HEK293 (cell line): ENCODE results near the gene RASGRP3.
A peak's percentile ranks its signal among the peaks of the same experiment; 100 is the strongest.

ENCODE experiments used
- GLI4 ChIP-seq: fragments of 450-650 bp; formaldehyde crosslinking; IDR thresholded peaks from 2 replicates; pipeline ENCODE4 v1.5.1; 2016; ENCODE audit warnings: missing biosample characterization, missing genetic modification characterization
- GLIS2 ChIP-seq: fragments of 450-650 bp; formaldehyde crosslinking; IDR thresholded peaks from 2 replicates; pipeline ENCODE4 v1.5.1; 2016; ENCODE audit warnings: missing biosample characterization, missing genetic modification characterization
- HOXC10 ChIP-seq: sonication (generic); formaldehyde crosslinking; IDR thresholded peaks from 2 replicates; pipeline ENCODE4 v1.8.1; 2023; ENCODE audit warnings: mild to moderate bottlenecking, missing genetic modification reagents
- IKZF3 ChIP-seq: fragments of 450-650 bp; IDR thresholded peaks from 2 replicates; pipeline ENCODE4 v1.5.0; 2018; ENCODE audit warnings: missing biosample characterization, mild to moderate bottlenecking, missing genetic modification characterization, moderate library complexity
- KLF1 ChIP-seq: fragments of 450-650 bp; formaldehyde crosslinking; IDR thresholded peaks from 2 replicates; pipeline ENCODE4 v1.5.1; 2016; ENCODE audit warnings: missing biosample characterization, missing genetic modification characterization
- RBAK ChIP-seq: fragments of 450-650 bp; formaldehyde crosslinking; IDR thresholded peaks from 2 replicates; pipeline ENCODE4 v1.5.1; 2016; ENCODE audit warnings: missing biosample characterization, missing genetic modification characterization
- TCF7L2 ChIP-seq: IDR thresholded peaks from 2 replicates; pipeline ENCODE4 v1.6.1; 2011; ENCODE audit warnings: low read depth, mild to moderate bottlenecking, inconsistent platforms, low read length, moderate library complexity, borderline replicate concordance
- TRIM28 ChIP-seq: IDR thresholded peaks from 2 replicates; pipeline ENCODE4 v1.6.1; 2011; ENCODE audit warnings: low read length, control low read depth, borderline replicate concordance
- ZBTB7A ChIP-seq: fragments of 450-650 bp; formaldehyde crosslinking; IDR thresholded peaks from 2 replicates; pipeline ENCODE4 v1.5.1; 2016; ENCODE audit warnings: low read depth, missing biosample characterization, missing genetic modification characterization
- ZNF121 ChIP-seq: fragments of 450-650 bp; formaldehyde crosslinking; IDR thresholded peaks from 2 replicates; pipeline ENCODE4 v1.5.1; 2016; ENCODE audit warnings: missing biosample characterization, missing genetic modification characterization
- ZNF24 ChIP-seq: fragments of 450-650 bp; formaldehyde crosslinking; IDR thresholded peaks from 2 replicates; pipeline ENCODE4 v1.5.1; 2016; ENCODE audit warnings: missing biosample characterization, missing genetic modification characterization
- ZNF302 ChIP-seq: fragments of 450-650 bp; formaldehyde crosslinking; IDR thresholded peaks from 2 replicates; pipeline ENCODE4 v1.5.1; 2016; ENCODE audit warnings: missing biosample characterization, missing genetic modification characterization, low read depth
- ZNF311 ChIP-seq: fragments of 450-650 bp; formaldehyde crosslinking; IDR thresholded peaks from 2 replicates; pipeline ENCODE4 v1.5.1; 2017; ENCODE audit warnings: missing biosample characterization, missing genetic modification characterization, borderline replicate concordance
- ZNF416 ChIP-seq: fragments of 450-650 bp; formaldehyde crosslinking; IDR thresholded peaks from 2 replicates; pipeline ENCODE4 v1.5.1; 2016; ENCODE audit warnings: missing biosample characterization, missing genetic modification characterization
- ZNF426 ChIP-seq: fragments of 450-650 bp; formaldehyde crosslinking; IDR thresholded peaks from 2 replicates; pipeline ENCODE4 v1.5.1; 2017; ENCODE audit warnings: missing biosample characterization, missing genetic modification characterization, mild to moderate bottlenecking, inconsistent platforms, moderate library complexity
- ZNF501 ChIP-seq: fragments of 450-650 bp; formaldehyde crosslinking; IDR thresholded peaks from 2 replicates; pipeline ENCODE4 v1.5.1; 2016; ENCODE audit warnings: missing biosample characterization, missing genetic modification characterization
- ZNF555 ChIP-seq: fragments of 450-650 bp; formaldehyde crosslinking; conservative IDR thresholded peaks from 2 replicates; pipeline ENCODE4 v1.5.1; 2017; ENCODE audit warnings: missing biosample characterization, mild to moderate bottlenecking, missing genetic modification characterization, inconsistent platforms
- ZNF629 ChIP-seq: fragments of 450-650 bp; formaldehyde crosslinking; IDR thresholded peaks from 2 replicates; pipeline ENCODE4 v1.5.1; 2017; ENCODE audit warnings: missing biosample characterization, missing genetic modification characterization
- ZSCAN23 ChIP-seq: fragments of 450-650 bp; formaldehyde crosslinking; IDR thresholded peaks from 2 replicates; pipeline ENCODE4 v1.5.1; 2016; ENCODE audit warnings: missing biosample characterization, missing genetic modification characterization
- TF ChIP-seq, protein P1 (sequence below): fragments of 450-650 bp; formaldehyde crosslinking; IDR thresholded peaks from 2 replicates; pipeline ENCODE4 v1.5.1; 2016; ENCODE audit warnings: missing biosample characterization, missing genetic modification characterization
- TF ChIP-seq, protein P2 (sequence below): fragments of 450-650 bp; formaldehyde crosslinking; IDR thresholded peaks from 2 replicates; pipeline ENCODE4 v1.5.1; 2016; ENCODE audit warnings: missing biosample characterization, missing genetic modification characterization, low read depth
- TF ChIP-seq, protein P3 (sequence below): fragments of 450-650 bp; formaldehyde crosslinking; IDR thresholded peaks from 2 replicates; pipeline ENCODE4 v1.5.1; 2016; ENCODE audit warnings: missing biosample characterization, missing genetic modification characterization
- TF ChIP-seq, protein P4 (sequence below): fragments of 450-650 bp; formaldehyde crosslinking; IDR thresholded peaks from 2 replicates; pipeline ENCODE4 v1.5.1; 2016; ENCODE audit warnings: missing biosample characterization, missing genetic modification characterization, borderline replicate concordance
- TF ChIP-seq, protein P5 (sequence below): fragments of 450-650 bp; formaldehyde crosslinking; IDR thresholded peaks from 2 replicates; pipeline ENCODE4; 2016; ENCODE audit warnings: missing biosample characterization, missing genetic modification characterization
- TF ChIP-seq, protein P6 (sequence below): fragments of 450-650 bp; formaldehyde crosslinking; IDR thresholded peaks from 2 replicates; pipeline ENCODE4 v1.5.1; 2016; ENCODE audit warnings: missing biosample characterization, missing genetic modification characterization

RASGRP3 gene

DNA sequence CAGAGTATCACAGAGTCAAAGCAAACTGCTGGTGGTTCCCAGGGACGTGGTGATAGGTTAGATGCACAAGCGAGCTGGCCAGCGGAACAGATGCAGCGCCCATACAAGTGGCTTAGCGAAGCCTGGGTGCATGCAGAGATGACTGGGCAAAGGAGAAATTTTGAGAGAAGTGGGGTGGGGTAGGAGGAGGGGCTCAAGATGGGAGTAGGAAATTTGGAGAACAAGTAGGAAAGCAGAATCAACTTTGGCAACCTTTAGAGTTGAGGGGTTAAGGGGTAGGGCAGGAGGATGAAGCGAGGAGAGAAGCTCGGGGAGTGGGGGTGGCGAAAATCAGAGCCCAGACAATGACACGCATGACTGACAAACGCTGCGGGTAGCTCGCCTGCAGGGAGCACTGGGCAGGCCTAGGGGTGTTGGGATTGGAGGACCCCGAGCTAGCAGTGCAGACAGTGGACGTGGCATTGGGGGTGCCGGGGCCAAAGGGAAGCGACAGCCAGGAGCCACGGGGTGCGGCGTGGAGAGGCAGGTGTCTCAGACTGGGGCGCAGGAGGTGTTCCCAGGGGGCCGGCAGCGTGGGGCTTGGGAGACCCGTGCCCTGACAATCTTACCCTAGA, 122.2 kb downstream of the RASGRP3 start (continued):
- TF ChIP-seq, protein P1, sequence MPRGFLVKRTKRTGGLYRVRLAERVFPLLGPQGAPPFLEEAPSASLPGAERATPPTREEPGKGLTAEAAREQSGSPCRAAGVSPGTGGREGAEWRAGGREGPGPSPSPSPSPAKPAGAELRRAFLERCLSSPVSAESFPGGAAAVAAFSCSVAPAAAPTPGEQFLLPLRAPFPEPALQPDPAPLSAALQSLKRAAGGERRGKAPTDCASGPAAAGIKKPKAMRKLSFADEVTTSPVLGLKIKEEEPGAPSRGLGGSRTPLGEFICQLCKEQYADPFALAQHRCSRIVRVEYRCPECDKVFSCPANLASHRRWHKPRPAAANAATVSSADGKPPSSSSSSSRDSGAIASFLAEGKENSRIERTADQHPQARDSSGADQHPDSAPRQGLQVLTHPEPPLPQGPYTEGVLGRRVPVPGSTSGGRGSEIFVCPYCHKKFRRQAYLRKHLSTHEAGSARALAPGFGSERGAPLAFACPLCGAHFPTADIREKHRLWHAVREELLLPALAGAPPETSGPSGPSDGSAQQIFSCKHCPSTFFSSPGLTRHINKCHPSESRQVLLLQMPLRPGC (tag by site-specific recombination), result no peak
- TF ChIP-seq KLF1 (tag by site-specific recombination), result no peak; the same call in 1 of the 2 replicates
- no peak for TF ChIP-seq ZNF302 (tag by site-specific recombination)
- TF ChIP-seq, protein P2, sequence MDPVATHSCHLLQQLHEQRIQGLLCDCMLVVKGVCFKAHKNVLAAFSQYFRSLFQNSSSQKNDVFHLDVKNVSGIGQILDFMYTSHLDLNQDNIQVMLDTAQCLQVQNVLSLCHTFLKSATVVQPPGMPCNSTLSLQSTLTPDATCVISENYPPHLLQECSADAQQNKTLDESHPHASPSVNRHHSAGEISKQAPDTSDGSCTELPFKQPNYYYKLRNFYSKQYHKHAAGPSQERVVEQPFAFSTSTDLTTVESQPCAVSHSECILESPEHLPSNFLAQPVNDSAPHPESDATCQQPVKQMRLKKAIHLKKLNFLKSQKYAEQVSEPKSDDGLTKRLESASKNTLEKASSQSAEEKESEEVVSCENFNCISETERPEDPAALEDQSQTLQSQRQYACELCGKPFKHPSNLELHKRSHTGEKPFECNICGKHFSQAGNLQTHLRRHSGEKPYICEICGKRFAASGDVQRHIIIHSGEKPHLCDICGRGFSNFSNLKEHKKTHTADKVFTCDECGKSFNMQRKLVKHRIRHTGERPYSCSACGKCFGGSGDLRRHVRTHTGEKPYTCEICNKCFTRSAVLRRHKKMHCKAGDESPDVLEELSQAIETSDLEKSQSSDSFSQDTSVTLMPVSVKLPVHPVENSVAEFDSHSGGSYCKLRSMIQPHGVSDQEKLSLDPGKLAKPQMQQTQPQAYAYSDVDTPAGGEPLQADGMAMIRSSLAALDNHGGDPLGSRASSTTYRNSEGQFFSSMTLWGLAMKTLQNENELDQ (tag by site-specific recombination), result no peak
- no peak for TF ChIP-seq ZNF416
- TF ChIP-seq ZNF501 (tag by site-specific recombination), result 0 out of 2 replicates have a peak, but pooled peaks have one; percentile 60
- no peak for TF ChIP-seq ZNF24 (tag by site-specific recombination)
- TF ChIP-seq, protein P3, sequence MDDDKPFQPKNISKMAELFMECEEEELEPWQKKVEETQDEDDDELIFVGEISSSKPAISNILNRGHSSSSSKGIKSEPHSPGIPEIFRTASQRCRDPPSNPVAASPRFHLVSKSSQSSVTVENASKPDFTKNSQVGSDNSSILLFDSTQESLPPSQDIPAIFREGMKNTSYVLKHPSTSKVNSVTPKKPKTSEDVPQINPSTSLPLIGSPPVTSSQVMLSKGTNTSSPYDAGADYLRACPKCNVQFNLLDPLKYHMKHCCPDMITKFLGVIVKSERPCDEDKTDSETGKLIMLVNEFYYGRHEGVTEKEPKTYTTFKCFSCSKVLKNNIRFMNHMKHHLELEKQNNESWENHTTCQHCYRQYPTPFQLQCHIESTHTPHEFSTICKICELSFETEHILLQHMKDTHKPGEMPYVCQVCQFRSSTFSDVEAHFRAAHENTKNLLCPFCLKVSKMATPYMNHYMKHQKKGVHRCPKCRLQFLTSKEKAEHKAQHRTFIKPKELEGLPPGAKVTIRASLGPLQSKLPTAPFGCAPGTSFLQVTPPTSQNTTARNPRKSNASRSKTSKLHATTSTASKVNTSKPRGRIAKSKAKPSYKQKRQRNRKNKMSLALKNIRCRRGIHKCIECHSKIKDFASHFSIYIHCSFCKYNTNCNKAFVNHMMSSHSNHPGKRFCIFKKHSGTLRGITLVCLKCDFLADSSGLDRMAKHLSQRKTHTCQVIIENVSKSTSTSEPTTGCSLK, result no peak
- TF ChIP-seq GLI4, result no peak
- no peak for TF ChIP-seq TCF7L2
- TF ChIP-seq, protein P4, sequence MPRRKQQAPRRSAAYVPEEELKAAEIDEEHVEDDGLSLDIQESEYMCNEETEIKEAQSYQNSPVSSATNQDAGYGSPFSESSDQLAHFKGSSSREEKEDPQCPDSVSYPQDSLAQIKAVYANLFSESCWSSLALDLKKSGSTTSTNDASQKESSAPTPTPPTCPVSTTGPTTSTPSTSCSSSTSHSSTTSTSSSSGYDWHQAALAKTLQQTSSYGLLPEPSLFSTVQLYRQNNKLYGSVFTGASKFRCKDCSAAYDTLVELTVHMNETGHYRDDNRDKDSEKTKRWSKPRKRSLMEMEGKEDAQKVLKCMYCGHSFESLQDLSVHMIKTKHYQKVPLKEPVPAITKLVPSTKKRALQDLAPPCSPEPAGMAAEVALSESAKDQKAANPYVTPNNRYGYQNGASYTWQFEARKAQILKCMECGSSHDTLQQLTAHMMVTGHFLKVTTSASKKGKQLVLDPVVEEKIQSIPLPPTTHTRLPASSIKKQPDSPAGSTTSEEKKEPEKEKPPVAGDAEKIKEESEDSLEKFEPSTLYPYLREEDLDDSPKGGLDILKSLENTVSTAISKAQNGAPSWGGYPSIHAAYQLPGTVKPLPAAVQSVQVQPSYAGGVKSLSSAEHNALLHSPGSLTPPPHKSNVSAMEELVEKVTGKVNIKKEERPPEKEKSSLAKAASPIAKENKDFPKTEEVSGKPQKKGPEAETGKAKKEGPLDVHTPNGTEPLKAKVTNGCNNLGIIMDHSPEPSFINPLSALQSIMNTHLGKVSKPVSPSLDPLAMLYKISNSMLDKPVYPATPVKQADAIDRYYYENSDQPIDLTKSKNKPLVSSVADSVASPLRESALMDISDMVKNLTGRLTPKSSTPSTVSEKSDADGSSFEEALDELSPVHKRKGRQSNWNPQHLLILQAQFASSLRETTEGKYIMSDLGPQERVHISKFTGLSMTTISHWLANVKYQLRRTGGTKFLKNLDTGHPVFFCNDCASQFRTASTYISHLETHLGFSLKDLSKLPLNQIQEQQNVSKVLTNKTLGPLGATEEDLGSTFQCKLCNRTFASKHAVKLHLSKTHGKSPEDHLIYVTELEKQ (tag by site-specific recombination), result 0 out of 2 replicates have a peak, but pooled peaks have one; percentile 24
- TF ChIP-seq ZBTB7A (tag by site-specific recombination), result peak; percentile 72; the same call in 1 of the 2 replicates
- TF ChIP-seq ZNF311 (tag by site-specific recombination), result no peak
- TF ChIP-seq ZNF555, result no peak
- TF ChIP-seq HOXC10, result no peak
- peak; percentile 64 for TF ChIP-seq GLIS2 (tag by site-specific recombination)
- TF ChIP-seq ZSCAN23 (tag by site-specific recombination), result no peak
- TF ChIP-seq RBAK (tag by site-specific recombination), result no peak
- TF ChIP-seq ZNF121 (tag by site-specific recombination), result no peak
- no peak for TF ChIP-seq ZNF426 (tag by site-specific recombination)
- TF ChIP-seq, protein P5, sequence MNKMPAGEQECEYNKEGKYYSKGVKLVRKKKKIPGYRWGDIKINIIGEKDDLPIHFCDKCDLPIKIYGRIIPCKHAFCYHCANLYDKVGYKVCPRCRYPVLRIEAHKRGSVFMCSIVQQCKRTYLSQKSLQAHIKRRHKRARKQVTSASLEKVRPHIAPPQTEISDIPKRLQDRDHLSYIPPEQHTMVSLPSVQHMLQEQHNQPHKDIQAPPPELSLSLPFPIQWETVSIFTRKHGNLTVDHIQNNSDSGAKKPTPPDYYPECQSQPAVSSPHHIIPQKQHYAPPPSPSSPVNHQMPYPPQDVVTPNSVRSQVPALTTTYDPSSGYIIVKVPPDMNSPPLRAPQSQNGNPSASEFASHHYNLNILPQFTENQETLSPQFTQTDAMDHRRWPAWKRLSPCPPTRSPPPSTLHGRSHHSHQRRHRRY, result no peak
- no peak for TF ChIP-seq TRIM28
- no peak for TF ChIP-seq IKZF3 (tag by site-specific recombination)
- TF ChIP-seq, protein P6, sequence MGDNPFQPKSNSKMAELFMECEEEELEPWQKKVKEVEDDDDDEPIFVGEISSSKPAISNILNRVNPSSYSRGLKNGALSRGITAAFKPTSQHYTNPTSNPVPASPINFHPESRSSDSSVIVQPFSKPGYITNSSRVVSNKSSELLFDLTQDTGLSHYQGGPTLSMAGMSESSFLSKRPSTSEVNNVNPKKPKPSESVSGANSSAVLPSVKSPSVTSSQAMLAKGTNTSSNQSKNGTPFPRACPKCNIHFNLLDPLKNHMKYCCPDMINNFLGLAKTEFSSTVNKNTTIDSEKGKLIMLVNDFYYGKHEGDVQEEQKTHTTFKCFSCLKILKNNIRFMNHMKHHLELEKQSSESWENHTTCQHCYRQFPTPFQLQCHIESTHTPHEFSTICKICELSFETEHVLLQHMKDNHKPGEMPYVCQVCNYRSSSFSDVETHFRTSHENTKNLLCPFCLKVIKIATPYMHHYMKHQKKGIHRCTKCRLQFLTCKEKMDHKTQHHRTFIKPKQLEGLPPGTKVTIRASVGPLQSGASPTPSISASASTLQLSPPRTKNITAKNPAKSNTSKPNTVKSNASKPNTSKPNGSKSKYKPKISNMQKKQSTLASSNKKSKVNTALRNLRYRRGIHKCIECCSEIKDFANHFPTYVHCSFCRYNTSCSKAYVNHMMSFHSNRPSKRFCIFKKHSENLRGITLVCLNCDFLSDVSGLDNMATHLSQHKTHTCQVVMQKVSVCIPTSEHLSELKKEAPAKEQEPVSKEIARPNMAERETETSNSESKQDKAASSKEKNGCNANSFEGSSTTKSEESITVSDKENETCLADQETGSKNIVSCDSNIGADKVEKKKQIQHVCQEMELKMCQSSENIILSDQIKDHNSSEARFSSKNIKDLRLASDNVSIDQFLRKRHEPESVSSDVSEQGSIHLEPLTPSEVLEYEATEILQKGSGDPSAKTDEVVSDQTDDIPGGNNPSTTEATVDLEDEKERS (tag by site-specific recombination), result no peak
- peak; percentile 68 for TF ChIP-seq ZNF629 (tag by site-specific recombination)
